Right ventricle myocardium inferior (tissue), 1 donor: ENCODE results near the gene LBP. TPM values are rescaled to one million over a fixed set of nuclear protein-coding genes. Genes with fewer than 3 reads are reported as not detected.

Source experiments
- ATAC-seq: fragments of 200-7000 bp; cut with Tn5 transposase; one replicate; pipeline ENCODE4 v1.9.1; 2020; ENCODE audit warnings: mild to moderate bottlenecking, moderate library complexity
- DNase-seq: peaks from one replicate; pipeline ENCODE4 v3.0.0; 2021; ENCODE audit errors: missing footprints
- intact Hi-C: fragments of 100-400 bp; cut with DNase I; formaldehyde crosslinking; loops from one replicate; pipeline ENCODE4 v1.11.0; 2022
- total RNA-seq: library from RNA; stranded (reverse); fragmentation: NEBNext Ultra II Directional; extraction: Animal tissue kit (Norgen Biotek cat#: 25700); gene quantifications from one replicate; pipeline ENCODE4 v1.2.1, GENCODE V29; 2021
- donor health status: DM: no; HTN: yes; CAD: no; lungs with severe emphysema.

Gene LBP
- total RNA-seq, 1 donor from 2014 or later, result 0.16 TPM

DNA sequence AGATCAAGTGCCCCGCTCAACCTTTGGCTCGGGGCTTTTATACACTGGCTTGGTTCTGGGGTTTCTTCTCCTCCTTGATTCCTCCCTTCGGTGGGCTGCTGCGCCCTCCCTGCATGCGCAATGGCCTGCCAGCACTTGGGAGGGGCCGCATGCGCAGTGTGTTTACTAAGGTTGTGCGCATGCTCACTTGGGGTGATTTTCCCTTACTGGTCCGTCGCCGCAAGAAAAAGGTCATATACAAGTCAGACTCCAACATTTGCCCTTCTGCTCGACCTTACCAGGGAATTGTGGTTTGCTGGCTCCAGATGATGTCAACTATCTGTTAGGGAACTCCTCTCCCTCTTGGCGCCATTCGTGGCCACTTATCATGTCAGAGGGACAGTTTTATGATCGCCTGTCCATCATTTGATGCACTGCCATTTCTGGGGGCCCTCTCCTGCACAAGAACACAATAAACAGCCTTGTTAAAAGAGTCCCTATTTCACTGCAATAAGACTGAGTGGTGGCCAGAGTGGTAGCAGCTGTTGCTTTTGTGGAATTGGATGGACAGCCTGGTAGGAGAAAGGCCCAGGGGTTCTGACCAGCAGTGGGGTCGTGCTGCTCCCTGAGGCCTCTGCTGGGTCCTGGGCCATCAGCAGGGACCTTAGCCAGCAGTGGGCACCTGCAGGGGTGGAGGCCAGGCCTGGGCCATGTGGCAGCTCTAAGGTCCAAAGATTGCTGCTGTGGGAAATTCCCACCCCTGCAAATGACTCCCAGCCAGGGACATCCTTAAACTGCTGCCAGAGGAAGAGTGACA is 2.8 kb upstream of the LBP start:
- intact Hi-C loops, result loop anchor here (5.0 kb wide), 1 partner anchor 64 kb away; no protein-coding TSS in a partner anchor

DNA sequence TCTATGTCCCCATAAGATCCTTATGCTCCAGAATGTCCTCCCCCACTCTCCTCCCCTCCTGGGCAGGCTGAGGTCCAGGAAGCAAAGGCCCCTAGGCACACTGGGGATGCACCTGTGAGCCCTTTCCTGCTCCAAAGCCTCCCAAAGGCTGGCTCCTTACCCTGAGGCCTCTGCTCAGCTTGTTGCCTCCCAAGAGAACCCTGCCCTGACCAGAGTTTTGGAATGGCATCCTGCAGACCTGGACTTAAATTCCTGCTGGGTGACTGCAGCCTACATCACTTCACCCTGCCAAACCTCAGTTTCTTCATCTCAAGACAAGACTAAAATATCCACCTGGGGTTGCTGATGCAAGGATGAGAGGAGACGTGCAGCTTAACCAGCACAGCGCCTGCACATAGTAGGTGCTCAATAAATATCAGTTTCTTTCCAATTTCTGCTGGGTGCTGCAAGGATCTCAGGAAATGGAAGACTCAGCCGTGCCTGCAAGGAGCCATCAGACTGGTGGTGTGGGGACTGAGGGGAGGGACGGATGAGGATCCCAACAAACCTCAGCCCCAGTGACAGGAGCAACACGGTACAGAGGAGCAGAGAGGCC is 2.1 kb upstream of the LBP start:
- DNase-seq (no peak), ATAC-seq (no peak)
- intact Hi-C loops, result loop anchor here (5.0 kb wide), 1 partner anchor 63 kb away; no protein-coding TSS in a partner anchor

More for the DNA sequence above, 2.8 kb upstream of the LBP start:
- no peak for ATAC-seq
- DNase-seq, result peak; percentile 62

DNA sequence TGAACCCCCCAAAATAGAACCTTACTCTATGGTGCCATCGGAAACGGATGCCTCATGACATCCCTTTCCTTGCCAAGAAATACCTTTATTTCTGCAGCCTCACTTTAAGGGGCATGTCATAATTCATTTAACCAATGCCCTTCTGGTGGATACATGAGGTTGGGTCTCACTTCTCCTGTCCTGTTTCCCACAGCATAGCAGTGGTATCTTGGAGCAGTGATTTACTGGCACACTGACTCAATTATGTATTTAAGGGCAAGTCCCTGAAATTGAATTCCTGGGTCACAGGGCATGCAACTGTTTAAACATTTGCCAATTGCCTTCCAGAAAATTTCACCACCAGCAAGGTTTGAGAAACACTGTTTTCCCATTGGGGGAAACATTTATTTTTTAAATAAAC is 639 bp upstream of the LBP start:
- ATAC-seq (no peak), DNase-seq (no peak)
- intact Hi-C loops, result no loop called here

DNA sequence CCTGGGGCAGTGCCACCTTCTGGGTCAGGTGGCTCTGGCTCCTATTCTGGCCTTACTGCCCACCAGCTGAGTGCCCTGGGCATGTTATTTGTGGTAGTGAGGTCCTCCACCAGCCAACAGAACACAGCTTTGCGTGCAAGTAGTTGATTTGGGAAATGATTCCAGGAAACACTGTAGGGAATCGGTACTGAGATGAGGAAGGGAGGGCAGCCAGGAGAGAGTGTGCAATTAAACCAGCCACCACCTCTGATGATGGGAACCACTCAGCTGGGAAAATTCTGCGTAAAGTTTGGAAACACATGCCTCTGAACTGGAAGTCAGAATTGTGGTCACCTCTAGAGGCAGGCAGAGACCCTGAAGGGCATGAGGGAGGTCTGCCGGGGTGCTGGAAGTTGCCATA is 459 bp downstream of the LBP start:
- no peak for DNase-seq
- intact Hi-C loops, result no loop called here
- no peak for ATAC-seq

DNA sequence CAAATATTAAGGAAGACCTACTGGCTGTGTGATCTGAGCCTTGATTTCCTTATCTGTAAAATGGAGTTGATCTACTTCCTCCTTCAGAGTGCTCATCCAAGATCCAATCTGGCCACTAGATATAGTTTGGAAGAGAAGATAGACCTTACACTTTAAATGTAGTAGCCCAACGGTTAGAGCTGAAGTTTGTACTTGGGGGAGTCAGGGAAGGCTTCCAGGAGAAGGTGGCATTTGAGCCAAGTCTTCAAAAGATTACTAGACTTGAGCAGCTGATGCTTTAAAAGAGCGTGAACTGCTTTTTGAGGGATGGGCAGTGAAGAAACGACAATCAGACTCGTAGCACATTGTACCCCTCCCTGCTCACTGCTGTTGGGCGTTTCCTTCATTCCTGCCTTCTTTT is 3.6 kb downstream of the LBP start:
- ATAC-seq, result no peak
- intact Hi-C loops, result no loop called here
- no peak for DNase-seq

DNA sequence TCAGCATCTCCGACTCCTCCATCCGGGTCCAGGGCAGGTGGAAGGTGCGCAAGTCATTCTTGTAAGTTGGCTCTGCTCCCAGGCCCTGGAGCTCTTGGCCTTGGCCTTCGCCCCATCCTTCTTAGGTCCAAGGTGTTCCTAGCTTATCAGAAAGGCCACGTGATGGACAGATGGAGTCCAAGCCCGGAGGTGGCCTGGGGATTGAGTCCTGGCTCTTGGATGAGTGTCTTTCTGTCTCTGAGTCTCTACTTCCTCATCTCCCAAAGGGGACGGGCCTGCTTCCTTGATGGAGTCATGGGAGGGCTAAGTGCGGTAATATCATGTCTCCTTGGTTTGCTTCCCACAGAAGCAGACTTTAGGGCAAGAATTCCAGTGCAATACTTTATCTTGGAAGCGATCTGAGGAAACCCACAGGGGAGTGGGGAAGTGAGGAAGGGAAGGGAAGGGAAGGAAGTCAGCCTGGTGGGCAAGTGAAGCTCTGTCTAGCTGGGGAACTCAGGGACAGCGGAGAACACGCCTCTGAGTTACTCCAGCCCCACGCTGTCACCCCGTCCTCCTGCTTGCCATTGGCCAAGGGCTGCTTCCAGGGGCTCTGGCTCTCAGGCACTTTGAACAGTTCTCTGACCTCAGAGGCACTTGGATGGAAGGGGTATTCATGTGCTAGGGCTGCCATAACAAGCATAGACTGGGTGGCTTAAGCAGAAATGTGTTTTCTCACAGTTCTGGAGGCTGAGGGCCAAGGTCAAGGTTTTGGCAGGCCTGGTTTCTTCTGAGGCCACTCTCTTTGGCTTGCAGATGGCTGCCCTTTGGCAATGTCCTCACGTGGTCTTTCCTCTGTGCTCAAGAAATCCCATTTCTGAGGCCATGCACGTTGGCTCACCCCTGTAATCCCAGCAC is 4.8 kb downstream of the LBP start:
- intact Hi-C loops, result no loop called here
- peak; percentile 83 for ATAC-seq
- DNase-seq, result peak; percentile 65

DNA sequence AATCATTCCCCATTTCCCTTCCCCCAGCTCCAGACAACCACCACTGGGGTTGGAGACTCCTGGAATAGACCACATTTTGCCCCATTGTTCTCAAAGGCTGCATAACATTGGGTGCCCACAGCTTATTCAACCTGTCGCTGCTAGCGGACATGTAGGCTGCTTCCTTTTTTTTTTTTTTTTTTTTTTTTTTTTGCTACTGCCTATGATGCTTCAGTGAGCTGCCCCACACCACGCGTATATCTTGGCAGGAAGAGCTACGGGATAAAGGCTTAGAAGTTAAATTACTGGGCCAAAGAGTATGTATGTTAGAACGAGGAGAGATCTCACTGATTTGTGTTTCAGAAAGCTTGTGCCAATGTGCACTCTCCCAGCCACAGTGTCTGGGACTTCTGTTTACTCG is 7.0 kb downstream of the LBP start:
- ATAC-seq (no peak), DNase-seq (no peak)
- intact Hi-C loops, result no loop called here

DNA sequence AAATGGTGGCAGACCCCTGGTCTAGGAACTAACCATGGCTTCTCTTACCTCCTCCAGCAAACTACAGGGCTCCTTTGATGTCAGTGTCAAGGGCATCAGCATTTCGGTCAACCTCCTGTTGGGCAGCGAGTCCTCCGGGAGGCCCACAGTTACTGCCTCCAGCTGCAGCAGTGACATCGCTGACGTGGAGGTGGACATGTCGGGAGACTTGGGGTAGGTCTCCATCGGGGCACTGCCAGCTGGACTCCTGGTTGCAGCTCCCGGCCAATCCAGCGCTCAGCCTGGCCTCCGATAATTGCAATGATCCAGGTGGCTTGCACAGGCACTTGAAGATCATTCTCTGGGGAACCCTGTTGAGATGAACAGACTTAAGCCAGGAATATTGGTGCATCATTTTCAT is 7.9 kb downstream of the LBP start:
- intact Hi-C loops, result no loop called here
- no peak for ATAC-seq
- no peak for DNase-seq

DNA sequence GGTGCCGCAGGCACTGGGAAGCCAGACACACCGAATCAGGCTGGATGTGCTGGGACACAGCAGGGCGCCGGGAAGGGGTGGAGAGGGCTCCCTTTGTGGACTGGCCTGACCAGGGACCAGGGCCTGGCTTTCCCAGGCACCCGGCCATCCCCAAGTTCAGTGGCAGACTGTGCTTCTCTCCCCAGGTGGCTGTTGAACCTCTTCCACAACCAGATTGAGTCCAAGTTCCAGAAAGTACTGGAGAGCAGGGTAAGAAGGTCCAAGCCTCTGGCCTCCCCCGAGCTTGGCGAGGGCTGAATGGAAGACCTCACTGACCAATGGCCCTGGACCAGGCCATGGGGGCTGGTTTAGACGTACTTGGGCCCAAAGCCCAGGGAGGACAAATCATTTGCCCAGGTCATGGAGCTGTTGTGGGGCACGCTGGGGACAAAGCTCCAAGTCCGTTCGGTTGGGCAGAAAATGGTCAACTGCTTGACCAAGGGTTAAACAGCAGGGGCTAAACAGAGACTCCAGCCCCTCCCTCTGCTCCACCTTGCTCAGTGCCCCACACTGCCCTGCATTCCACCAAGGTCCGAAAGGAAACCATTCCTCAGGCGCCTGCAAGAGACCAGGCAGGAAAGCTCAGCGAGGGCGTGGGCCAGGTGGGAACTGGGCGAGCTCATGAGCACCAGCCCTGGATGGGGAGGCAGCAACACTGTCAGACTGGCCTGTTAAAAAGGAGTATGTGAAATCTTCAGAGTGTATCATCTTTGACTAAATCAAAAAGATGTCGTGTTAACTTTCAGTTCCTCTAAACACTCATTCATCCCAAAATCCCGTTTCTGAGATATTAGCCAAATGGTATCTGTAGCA is 9.1 kb downstream of the LBP start:
- ATAC-seq (no peak), DNase-seq (no peak)
- intact Hi-C loops, result no loop called here

DNA sequence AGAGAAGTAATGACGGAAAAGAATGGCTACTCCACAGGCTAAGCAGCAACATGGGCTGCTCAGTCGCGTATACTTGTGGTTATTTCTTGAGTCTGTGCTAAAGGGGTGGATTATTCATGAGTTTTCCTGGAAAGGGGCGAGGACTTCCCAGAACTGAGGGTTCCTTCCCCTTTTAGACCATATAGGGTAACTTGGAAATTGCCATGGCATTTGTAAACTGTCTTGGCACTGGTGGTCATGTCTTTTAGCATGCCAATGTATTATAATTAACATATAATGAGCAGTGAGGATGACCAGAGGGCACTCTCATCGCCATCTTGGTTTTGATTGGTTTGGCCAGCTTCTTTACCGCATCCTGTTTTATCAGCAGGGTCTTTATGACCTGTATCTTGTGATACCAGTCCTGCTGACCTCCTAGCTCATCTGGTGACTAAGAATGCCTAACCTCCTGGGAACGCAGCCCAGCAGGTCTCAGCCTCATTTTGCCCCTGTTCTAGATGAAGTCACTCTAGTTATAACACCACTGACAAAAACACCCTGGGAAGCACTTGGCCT is 11.4 kb downstream of the LBP start:
- ATAC-seq (no peak), DNase-seq (no peak)
- intact Hi-C loops, result no loop called here

DNA sequence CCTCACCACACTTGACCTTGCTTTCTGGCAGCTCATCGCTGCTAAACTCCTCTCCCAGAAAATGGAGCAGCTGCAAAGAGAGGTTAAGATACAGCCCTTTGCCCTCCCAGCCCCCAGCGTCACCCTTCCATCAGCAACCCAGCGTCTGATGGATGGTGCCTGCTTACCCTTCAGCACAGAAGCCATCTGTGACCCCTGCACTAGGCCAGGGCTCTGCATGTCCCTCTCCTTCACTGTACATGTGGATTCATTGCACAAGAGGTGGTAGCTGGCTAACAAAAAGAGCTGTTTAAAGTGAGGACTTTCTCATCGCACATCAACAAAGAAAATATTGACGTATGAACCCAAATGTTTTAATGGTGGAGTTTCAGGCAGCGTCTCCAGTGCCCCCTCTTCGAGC is 12.3 kb downstream of the LBP start:
- no peak for ATAC-seq
- no peak for DNase-seq
- intact Hi-C loops, result no loop called here

DNA sequence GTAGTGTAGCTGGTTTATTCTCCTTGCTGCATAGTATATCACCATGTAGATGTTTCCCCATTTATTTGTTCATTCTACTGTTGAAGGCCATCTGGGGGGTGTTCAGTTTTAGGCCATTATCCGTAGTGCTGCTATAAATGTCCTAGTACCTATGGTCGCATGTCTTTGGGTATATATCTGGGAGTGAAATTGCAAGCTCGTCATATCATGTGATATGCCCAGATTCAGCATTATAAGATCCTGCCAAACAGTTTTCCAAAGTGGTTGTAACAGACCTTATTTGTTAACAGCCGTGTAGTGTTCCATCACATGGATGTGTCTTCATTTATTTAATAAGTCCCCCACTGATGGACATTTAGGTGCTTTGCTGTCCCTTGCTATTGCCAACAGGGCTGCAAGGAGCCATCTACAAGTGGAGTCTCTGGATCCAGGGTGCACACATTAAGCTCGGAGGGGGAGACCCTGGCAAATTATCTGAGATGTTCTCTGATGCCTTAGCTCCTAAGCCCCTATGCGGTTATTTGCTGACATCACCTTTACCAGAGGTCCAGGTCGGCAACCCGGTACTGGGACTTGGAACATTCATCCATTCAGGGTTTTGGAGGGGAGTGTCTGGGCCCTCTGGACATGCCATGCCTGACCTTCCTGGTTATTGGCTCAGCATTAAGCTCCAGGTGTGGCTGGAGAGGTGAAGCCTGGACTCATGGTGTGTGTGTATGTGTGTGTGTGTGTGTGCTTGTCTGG is 16.9 kb downstream of the LBP start:
- intact Hi-C loops, result no loop called here
- DNase-seq (no peak), ATAC-seq (no peak)

DNA sequence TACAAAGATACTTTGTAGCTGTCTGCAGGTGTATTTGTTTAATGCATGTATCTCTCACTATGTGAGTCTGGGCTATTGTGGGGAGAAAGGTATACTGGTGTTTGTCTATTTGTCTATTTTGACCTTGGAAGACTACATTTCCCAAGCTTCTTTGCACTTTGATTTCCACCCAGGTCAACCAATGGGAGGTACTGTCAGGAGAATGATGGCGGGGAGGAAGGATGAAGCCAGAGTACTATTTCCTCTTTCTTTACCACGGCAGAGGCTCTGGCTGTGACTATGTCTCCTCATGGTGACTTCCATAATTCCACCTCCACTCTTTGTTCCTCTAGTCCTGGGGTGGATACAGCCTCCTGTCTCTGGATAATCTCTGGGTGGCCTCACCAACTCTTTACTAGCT is 23.1 kb downstream of the LBP start:
- DNase-seq (no peak), ATAC-seq (no peak)
- intact Hi-C loops, result no loop called here

DNA sequence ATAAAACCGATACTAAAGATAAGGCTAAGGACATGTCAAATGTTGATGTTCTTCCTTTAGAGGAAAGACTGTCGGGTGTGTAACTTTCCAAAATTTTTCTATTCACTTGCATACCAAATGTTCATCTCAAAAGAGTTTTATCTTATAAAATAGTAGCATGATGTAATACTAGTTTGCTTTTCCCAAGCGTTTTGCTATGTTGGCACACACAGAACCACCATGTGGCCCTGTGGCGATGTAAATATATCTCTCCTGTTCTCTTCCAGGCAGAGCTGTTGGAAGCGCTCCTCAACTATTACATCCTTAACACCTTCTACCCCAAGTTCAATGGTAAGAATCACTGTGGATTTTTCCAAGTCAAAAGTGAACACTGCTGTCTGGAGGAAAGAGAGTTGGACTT is 26.5 kb downstream of the LBP start:
- DNase-seq (no peak), ATAC-seq (no peak)
- intact Hi-C loops, result no loop called here

DNA sequence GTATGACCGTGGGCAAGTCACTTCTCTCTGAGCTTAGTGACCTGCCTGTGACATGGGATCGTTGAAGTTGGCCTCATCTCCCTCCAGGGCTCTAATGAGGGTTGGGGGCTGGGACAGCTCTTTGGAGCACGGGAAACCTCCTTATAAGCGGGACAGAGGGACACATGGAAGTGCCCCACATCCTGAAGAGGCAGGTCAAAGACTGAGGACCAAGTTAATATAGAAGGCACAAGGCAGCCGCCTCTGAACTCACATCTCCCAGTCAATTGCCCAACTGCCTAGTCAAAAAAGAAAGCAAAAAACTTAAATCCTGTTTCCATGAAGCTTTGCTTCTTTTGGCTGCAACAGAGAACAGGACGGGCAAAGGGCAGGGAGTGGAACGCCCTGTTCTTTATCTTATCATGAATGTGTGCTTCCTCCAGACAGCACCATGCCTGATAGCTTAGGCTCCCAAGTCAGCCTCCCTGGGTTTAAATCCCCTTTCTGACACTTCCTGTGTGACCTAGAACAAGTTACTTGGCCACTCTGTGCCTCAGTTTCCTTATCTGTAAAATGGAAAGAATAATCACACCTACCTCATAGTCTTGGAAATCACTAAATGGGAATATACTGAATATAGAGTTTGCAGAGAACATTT is 27.1 kb downstream of the LBP start:
- intact Hi-C loops, result no loop called here
- peak; percentile 20 for ATAC-seq
- DNase-seq, result no peak

DNA sequence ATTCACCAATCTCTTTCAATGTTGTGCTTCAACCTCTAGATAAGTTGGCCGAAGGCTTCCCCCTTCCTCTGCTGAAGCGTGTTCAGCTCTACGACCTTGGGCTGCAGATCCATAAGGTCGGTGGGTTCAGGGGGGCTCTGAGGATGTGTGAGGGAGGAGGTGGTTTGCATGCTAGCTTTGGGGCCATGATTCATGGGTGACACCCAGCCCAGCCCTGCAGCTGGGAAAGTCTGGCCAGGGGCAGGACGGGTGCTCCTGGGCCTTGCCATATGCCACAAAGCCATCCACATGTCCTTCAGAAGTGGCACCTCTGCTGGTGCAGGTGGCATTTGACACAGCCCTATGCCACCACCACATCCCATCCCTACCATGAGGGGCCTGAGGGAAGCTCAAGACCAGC is 27.6 kb downstream of the LBP start:
- intact Hi-C loops, result no loop called here
- DNase-seq, result no peak
- ATAC-seq, result no peak

DNA sequence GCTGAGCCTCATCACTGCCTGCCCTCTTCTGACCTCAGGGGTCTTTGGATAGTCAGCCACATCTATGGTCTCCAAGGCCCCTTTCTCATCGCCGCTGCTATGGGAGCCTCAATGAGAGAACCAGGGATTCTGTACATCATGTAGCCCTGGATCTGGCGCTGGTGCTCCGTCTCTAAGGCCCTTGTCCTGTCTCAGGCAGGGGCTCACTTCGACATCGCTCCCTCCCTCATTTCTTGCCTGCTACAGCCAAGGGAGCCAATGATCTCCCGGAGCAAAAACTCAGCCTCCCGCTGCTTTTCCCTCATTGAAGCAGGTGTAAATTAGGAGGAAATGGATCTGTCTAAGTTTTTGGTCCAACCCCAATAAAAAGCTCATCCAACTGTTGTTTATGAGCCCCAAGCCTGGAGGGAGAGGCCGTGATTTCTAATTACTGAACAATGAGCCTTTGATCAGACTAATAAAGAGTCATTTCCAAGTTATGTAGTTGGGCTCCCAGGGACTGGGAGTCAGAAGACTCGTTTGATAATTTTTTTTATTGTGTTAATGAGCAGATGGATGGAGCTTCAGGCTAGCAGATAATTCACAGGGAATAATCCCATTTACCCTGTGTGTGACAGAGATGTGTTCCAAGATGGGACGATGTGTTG is 30.9 kb downstream of the LBP start:
- DNase-seq (no peak), ATAC-seq (no peak)
- intact Hi-C loops, result no loop called here
